Calu3 (cell line): ENCODE data around the gene C2CD4D. TPM values are rescaled to one million over a fixed set of nuclear protein-coding genes. Genes with fewer than 3 reads are reported as not detected.

Source experiments
- BruUV-seq: library from RNA; stranded (reverse); fragments of 400-500 nt; replicated peaks from 2 replicates; lab custom pipeline; 2021; lab: Mats Ljungman, UMichigan
- CTCF ChIA-PET: fragments of 300-600 bp; sonication (Branson Sonifier 250); formaldehyde crosslinking; loops from one replicate; lab custom pipeline; 2022; ENCODE audit warnings: antibody characterized with exemption; lab: Charles Lee
- DNase-seq: peaks from one replicate; pipeline ENCODE4 v3.0.0; 2022
- H3K27ac Mint-ChIP-seq: one replicate; pipeline ENCODE4 v1.8.0; 2022; ENCODE audit warnings: mixed read lengths; ENCODE audit not compliant: unreplicated experiment
- H3K27me3 Mint-ChIP-seq: one replicate; pipeline ENCODE4 v1.8.0; 2022; ENCODE audit warnings: mixed read lengths; ENCODE audit not compliant: unreplicated experiment
- H3K36me3 Mint-ChIP-seq: one replicate; pipeline ENCODE4 v1.8.0; 2022; ENCODE audit warnings: mild to moderate bottlenecking, moderate library complexity, mixed read lengths; ENCODE audit not compliant: insufficient read depth, unreplicated experiment
- H3K4me1 Mint-ChIP-seq: one replicate; pipeline ENCODE4 v1.8.0; 2022; ENCODE audit warnings: mild to moderate bottlenecking, low read depth, mixed read lengths; ENCODE audit not compliant: unreplicated experiment
- H3K4me3 Mint-ChIP-seq: one replicate; pipeline ENCODE4 v1.8.0; 2022; ENCODE audit warnings: mild to moderate bottlenecking, low read depth, moderate library complexity, mixed read lengths; ENCODE audit not compliant: unreplicated experiment
- H3K9me3 Mint-ChIP-seq: one replicate; pipeline ENCODE4 v1.8.0; 2022; ENCODE audit warnings: low read depth, mixed read lengths; ENCODE audit not compliant: unreplicated experiment
- intact Hi-C: fragments of 100-400 bp; cut with micrococcal nuclease; formaldehyde crosslinking; loops from one replicate; pipeline ENCODE4 v1.10.0; 2022; ENCODE audit not compliant: unreplicated experiment
- total RNA-seq: library from RNA; stranded (reverse); gene quantifications from 2 replicates; pipeline ENCODE4 v1.2.3, GENCODE V29; 2022
- TF ChIP-seq, protein P1 (sequence below): fragments of 200-600 bp; IDR thresholded peaks from one replicate; pipeline ENCODE4 v1.8.0; 2022; ENCODE audit warnings: antibody characterized with exemption; ENCODE audit not compliant: unreplicated experiment

The C2CD4D gene
- total RNA-seq, 1 experiment from 2014 or later = 2.5 TPM

DNA sequence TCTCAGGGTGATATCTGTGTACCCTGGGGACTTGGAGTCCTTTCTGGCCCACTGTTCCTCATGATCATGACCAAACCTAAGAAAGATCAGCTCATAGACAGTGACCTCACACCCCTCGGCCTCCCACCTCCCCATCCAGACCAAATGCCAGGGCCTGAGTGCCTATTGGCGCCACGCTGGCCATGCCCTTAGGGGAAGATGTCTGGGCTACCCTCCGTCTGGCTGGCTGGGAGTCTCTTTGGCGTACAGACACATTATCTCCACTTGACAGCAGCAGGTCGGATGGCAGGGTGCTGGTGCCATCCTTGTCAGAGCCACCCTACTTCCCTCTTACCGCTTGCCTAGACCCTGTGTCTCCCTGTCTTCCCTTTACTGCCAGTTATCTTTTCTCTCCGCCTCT is 16.4 kb downstream of the C2CD4D start:
- TF ChIP-seq, protein P1, sequence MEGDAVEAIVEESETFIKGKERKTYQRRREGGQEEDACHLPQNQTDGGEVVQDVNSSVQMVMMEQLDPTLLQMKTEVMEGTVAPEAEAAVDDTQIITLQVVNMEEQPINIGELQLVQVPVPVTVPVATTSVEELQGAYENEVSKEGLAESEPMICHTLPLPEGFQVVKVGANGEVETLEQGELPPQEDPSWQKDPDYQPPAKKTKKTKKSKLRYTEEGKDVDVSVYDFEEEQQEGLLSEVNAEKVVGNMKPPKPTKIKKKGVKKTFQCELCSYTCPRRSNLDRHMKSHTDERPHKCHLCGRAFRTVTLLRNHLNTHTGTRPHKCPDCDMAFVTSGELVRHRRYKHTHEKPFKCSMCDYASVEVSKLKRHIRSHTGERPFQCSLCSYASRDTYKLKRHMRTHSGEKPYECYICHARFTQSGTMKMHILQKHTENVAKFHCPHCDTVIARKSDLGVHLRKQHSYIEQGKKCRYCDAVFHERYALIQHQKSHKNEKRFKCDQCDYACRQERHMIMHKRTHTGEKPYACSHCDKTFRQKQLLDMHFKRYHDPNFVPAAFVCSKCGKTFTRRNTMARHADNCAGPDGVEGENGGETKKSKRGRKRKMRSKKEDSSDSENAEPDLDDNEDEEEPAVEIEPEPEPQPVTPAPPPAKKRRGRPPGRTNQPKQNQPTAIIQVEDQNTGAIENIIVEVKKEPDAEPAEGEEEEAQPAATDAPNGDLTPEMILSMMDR = no peak
- Mint-ChIP-seq H3K4me1 (peaks cover 8% of the 10 kb centered on the region), H3K36me3 (no peaks in the 10 kb centered on the region), H3K27ac (no peak overlapping the region), H3K4me3 (no peak overlapping the region), H3K9me3 (no peaks in the 10 kb centered on the region), H3K27me3 (peaks cover 40% of the 10 kb centered on the region)
- no TSS peak for BruUV-seq
- DNase-seq = no peak
- CTCF ChIA-PET = no interaction called here
- intact Hi-C loops = no loop called here

DNA sequence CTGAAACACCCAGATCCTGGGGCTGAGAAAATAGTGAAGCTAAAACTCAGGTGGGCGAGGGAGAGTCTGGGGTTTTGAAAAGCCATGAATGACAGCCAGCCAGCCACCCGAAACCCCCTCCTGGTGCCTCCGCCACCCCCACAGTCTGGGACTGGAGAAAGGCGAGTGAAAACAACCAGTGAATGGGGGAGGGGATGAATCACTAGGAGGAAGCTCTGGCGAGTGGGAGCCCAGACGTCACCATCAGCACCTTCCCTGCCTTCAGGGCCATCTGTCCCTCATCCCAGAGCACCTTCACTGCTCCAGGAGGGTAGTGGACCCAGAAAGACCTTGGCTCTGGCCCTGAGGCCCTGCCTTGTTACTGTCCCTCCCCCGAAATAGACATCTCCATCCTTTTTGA is 17.2 kb downstream of the C2CD4D start:
- Mint-ChIP-seq H3K4me1 (peaks cover 8% of the 10 kb centered on the region), H3K36me3 (no peaks in the 10 kb centered on the region), H3K4me3 (no peak overlapping the region), H3K27me3 (peaks cover 40% of the 10 kb centered on the region), H3K9me3 (no peaks in the 10 kb centered on the region), H3K27ac (no peak overlapping the region)
- CTCF ChIA-PET = no interaction called here
- no TSS peak for BruUV-seq
- intact Hi-C loops = no loop called here
- DNase-seq = no peak
- TF ChIP-seq, protein P1 = no peak

DNA sequence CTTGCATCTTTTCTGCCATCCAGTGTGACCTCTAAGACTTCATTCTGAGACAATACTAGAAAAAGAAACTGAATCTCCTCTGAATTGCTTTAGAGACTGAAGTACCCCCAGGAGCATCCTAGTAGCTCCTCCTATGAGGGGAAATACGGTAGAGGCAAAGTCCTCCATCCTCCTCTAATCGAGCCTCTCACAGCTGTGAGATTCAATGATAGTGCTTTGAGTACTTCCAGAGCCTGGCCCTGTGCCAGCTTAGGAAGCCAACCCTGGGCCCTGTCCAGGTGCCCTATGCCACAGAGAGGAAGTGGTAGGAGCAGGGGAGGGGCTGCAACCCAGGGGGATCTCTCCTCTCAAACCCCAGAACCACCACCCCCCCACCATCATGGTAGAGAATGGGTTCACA is 18.7 kb downstream of the C2CD4D start:
- no peak overlapping the region for H3K4me3 Mint-ChIP-seq
- no peaks in the 10 kb centered on the region for H3K9me3 Mint-ChIP-seq
- peaks cover 49% of the 10 kb centered on the region for H3K27me3 Mint-ChIP-seq
- TF ChIP-seq, protein P1 = no peak
- CTCF ChIA-PET = interaction anchor here (0.6 to 2.4 kb wide), 4 partner anchors 10 to 1447 kb away, joined by 3 to 12 read pairs (median 4); partner anchors contain the start of gene TDRKH
- no peaks in the 10 kb centered on the region for H3K36me3 Mint-ChIP-seq
- BruUV-seq = no TSS peak
- no peak for DNase-seq
- intact Hi-C loops = no loop called here
- peaks cover 8% of the 10 kb centered on the region for H3K4me1 Mint-ChIP-seq
- H3K27ac Mint-ChIP-seq = no peak overlapping the region

DNA sequence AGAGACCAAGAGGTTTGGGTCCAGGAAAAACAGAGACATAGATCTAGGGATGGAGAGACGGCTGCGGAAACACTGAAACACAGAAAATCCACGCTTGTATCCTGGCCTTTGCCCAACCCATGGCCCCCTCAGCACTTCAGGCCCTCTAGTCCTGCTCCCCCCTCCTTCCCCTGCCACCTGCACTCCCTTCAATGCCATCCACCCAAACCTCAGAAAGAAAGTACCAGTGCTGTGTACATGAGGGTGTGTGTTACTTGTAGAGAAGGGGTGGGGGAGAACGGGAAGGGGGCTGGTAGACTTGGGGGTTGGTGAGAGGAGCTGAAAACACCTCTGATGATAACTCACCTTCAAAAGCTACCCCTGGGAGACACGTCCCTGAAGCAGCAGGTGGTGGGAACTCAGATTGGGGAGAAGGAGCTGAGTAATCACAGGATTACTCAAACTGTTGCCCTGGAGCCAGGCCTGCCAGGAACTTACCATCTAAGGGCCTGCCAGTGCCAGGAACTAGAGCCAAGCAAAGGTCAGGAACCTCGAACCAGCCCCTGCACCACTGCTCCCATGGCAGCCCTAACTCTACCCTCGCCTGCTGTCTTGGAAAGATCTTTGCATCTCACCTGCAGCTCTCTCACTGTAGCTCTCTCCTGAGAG is 19.5 kb downstream of the C2CD4D start:
- no peaks in the 10 kb centered on the region for H3K36me3 Mint-ChIP-seq
- H3K4me3 Mint-ChIP-seq = no peak overlapping the region
- peaks cover 8% of the 10 kb centered on the region for H3K4me1 Mint-ChIP-seq
- H3K27ac Mint-ChIP-seq = no peak overlapping the region
- H3K27me3 Mint-ChIP-seq = peaks cover 51% of the 10 kb centered on the region
- no peak for DNase-seq
- BruUV-seq = no TSS peak
- CTCF ChIA-PET = interaction anchor here (0.6 to 2.4 kb wide), 5 partner anchors 9 to 35 kb away, joined by 3 to 12 read pairs (median 4); partner anchors contain the start of gene TDRKH
- no peaks in the 10 kb centered on the region for H3K9me3 Mint-ChIP-seq
- TF ChIP-seq, protein P1 = no peak
- intact Hi-C loops = no loop called here
